ENCODE measurements around the gene AFF3. TPM values are rescaled to one million over a fixed set of nuclear protein-coding genes. Genes with fewer than 3 reads are reported as not detected.

Gene AFF3
- total RNA-seq, 1 experiment from 2014 or later = 0.61 TPM

GRCh38 chr2:99695944-99696253 lies 446.5 kb downstream of the AFF3 start:
- Histone ChIP-seq H3K27ac (ENCODE audit: low read depth, low read length) (no peak overlapping the region), H3K9me3 (ENCODE audit: control insufficient read depth in 1 of 2, insufficient read depth in 1 of 2, low read depth in 1 of 2, low read length in 2 of 2) (no peaks in the 10 kb centered on the region), H3K9me2 (ENCODE audit: insufficient read depth) (no peaks in the 10 kb centered on the region), H2AFZ (ENCODE audit: low read depth, low read length, poor library complexity, severe bottlenecking) (no peak overlapping the region), H3K4me2 (ENCODE audit: low read length) (no peak overlapping the region), H3K79me2 (ENCODE audit: insufficient read depth, low read length) (no peaks in the 10 kb centered on the region), H3K9ac (ENCODE audit: low read length) (no peak overlapping the region), H3K36me3 (ENCODE audit: control insufficient read depth in 1 of 2, insufficient read depth in 2 of 2, low read length in 2 of 2) (no peaks in the 10 kb centered on the region), H3K4me3 (replicated peaks in 1 of 2; ENCODE audit: low read depth in 1 of 2, low read length in 2 of 2) (no peak overlapping the region), H3K4me1 (ENCODE audit: control insufficient read depth in 1 of 2, insufficient read depth in 2 of 2, low read length in 2 of 2) (no peaks in the 10 kb centered on the region), H3K27me3 (ENCODE audit: insufficient read depth, low read length) (peaks cover 25% of the 10 kb centered on the region), H4K20me1 (ENCODE audit: insufficient read depth) (no peaks in the 10 kb centered on the region)
- intact Hi-C loops (cut with micrococcal nuclease) = no loop called here
- no TSS peak for BruUV-seq (replicated peaks)
- CTCF ChIA-PET = no interaction called here
- ATAC-seq (no peak), DNase-seq (ENCODE audit: low read depth, low spot score) (no peak)
- RAD21 ChIA-PET (ENCODE audit: low non-redundant PET in 1 of 2, low total read pairs in 2 of 2, uncharacterized antibody in 2 of 2, unreplicated experiment in 2 of 2) = no interaction called here
- TF ChIP-seq EZH2phosphoT487 (IDR thresholded peaks at IDR 0.05; ENCODE audit: borderline replicate concordance) (no peak), RAD21 (IDR thresholded peaks at IDR 0.05; ENCODE audit: low read depth) (no peak), MAX (IDR thresholded peaks at IDR 0.05) (no peak), CBX3 (IDR thresholded peaks at IDR 0.05; ENCODE audit: low read depth) (no peak), SRF (IDR thresholded peaks at IDR 0.05; ENCODE audit: low read depth) (no peak)
- POLR2A ChIA-PET = no interaction called here

- Histone ChIP-seq H4K20me1 (ENCODE audit: insufficient read depth) (no peaks in the 10 kb centered on the region), H3K27me3 (ENCODE audit: insufficient read depth, low read length) (peaks cover 25% of the 10 kb centered on the region), H3K4me1 (ENCODE audit: control insufficient read depth in 1 of 2, insufficient read depth in 2 of 2, low read length in 2 of 2) (no peaks in the 10 kb centered on the region), H3K27ac (ENCODE audit: low read depth, low read length) (no peak overlapping the region), H3K9me2 (ENCODE audit: insufficient read depth) (no peaks in the 10 kb centered on the region), H3K9ac (ENCODE audit: low read length) (no peak overlapping the region), H3K79me2 (ENCODE audit: insufficient read depth, low read length) (no peaks in the 10 kb centered on the region), H2AFZ (ENCODE audit: low read depth, low read length, poor library complexity, severe bottlenecking) (no peak overlapping the region), H3K4me2 (ENCODE audit: low read length) (no peak overlapping the region), H3K9me3 (ENCODE audit: control insufficient read depth in 1 of 2, insufficient read depth in 1 of 2, low read depth in 1 of 2, low read length in 2 of 2) (no peaks in the 10 kb centered on the region), H3K4me3 (replicated peaks in 1 of 2; ENCODE audit: low read depth in 1 of 2, low read length in 2 of 2) (no peak overlapping the region), H3K36me3 (ENCODE audit: control insufficient read depth in 1 of 2, insufficient read depth in 2 of 2, low read length in 2 of 2) (no peaks in the 10 kb centered on the region)
- DNase-seq (ENCODE audit: low read depth, low spot score) (no peak), ATAC-seq (no peak)
- intact Hi-C loops (cut with micrococcal nuclease) = no loop called here
- BruUV-seq (replicated peaks) = no TSS peak
- POLR2A ChIA-PET = no interaction called here
- RAD21 ChIA-PET (ENCODE audit: low non-redundant PET in 1 of 2, low total read pairs in 2 of 2, uncharacterized antibody in 2 of 2, unreplicated experiment in 2 of 2) = no interaction called here
- no peak for TF ChIP-seq EGR1 (IDR thresholded peaks at IDR 0.05; ENCODE audit: low read depth)
- TF ChIP-seq CBX3 (IDR thresholded peaks at IDR 0.05; ENCODE audit: low read depth) = no peak
- no peak for TF ChIP-seq YY1 (IDR thresholded peaks at IDR 0.05; ENCODE audit: extremely low read depth, insufficient replicate concordance, low read depth, low read length)
- no peak for TF ChIP-seq SRF (IDR thresholded peaks at IDR 0.05; ENCODE audit: low read depth)
- TF ChIP-seq ATF3 (IDR thresholded peaks at IDR 0.05) = no peak
- TF ChIP-seq CTCF (IDR thresholded peaks at IDR 0.05 in 2 of 3, conservative IDR thresholded peaks at IDR 0.05 in 1 of 3; ENCODE audit: borderline replicate concordance in 1 of 3, insufficient read depth in 1 of 3, low read depth in 2 of 3, low read length in 2 of 3) = no peak
- CTCF ChIA-PET = no interaction called here
These were observed 447.1 kb downstream of the AFF3 start for GRCh38 chr2:99695130-99695943.

All from HCT116 (cell line).